Measurements from ENCODE around the gene ZDHHC18.

Gene ZDHHC18

DNA sequence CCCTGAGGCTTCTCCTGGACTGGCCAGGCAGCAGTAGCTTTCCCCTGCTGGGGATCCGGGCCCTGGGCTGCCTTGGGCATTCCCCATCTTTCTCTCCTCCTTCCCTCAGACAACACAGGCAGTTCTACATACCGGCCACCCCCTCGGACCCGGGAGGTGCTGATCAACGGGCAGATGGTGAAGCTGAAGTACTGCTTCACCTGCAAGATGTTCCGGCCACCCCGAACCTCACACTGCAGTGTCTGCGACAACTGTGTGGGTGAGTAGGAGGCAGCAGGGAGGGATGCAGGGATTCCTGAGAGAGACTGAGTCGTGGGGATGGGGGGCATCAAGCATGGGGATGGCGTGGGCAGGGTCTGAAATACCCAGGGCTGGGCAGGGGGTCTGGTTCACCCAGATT lies 22.0 kb downstream of the ZDHHC18 start:
- no peak overlapping the region for H3K27ac ChIP-seq
- TF ChIP-seq, protein P1, sequence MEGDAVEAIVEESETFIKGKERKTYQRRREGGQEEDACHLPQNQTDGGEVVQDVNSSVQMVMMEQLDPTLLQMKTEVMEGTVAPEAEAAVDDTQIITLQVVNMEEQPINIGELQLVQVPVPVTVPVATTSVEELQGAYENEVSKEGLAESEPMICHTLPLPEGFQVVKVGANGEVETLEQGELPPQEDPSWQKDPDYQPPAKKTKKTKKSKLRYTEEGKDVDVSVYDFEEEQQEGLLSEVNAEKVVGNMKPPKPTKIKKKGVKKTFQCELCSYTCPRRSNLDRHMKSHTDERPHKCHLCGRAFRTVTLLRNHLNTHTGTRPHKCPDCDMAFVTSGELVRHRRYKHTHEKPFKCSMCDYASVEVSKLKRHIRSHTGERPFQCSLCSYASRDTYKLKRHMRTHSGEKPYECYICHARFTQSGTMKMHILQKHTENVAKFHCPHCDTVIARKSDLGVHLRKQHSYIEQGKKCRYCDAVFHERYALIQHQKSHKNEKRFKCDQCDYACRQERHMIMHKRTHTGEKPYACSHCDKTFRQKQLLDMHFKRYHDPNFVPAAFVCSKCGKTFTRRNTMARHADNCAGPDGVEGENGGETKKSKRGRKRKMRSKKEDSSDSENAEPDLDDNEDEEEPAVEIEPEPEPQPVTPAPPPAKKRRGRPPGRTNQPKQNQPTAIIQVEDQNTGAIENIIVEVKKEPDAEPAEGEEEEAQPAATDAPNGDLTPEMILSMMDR (IDR thresholded peaks at IDR 0.05) = no peak

GRCh38 chr1:26848941-26849774 lies 22.7 kb downstream of the ZDHHC18 start:
- TF ChIP-seq, protein P1 (IDR thresholded peaks at IDR 0.05) = no peak
- TF ChIP-seq ZFX (IDR thresholded peaks at IDR 0.05; ENCODE audit: borderline replicate concordance) = no peak
- H3K27ac ChIP-seq = no peak overlapping the region

DNA sequence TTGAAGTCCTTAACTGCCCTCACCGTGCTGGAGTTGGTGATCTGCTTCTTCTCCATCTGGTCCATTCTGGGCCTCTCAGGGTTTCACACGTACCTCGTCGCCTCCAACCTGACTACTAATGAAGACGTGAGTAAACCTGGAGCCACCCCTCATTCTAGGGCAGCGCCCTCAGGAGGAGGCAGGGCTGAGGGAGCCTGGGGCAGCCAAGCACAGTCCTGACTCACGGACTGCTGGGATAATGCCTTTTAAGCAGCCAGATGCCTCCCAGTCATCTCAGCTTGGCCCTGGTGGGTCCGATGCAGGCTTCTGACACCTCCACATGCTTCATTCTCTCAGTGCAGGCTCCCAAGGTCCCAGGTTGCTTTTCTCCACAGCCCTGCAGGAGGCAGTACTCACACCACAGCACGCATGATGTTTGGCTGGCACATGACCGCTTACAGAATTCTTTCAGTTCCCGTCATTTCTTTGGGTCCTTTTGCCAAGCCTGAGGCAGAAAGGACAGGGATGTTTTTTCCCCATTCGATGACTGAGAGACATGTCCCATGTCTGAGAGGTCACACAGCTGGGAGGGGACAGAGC lies 24.7 kb downstream of the ZDHHC18 start:
- H3K27ac ChIP-seq = no peak overlapping the region
- TF ChIP-seq ZFX (IDR thresholded peaks at IDR 0.05; ENCODE audit: borderline replicate concordance) = no peak
- TF ChIP-seq, protein P1 (IDR thresholded peaks at IDR 0.05) = peak; percentile 11; the same call in 1 of the 2 replicates

- no peak overlapping the region for H3K27ac ChIP-seq
- TF ChIP-seq ZFX (IDR thresholded peaks at IDR 0.05; ENCODE audit: borderline replicate concordance) = no peak
- TF ChIP-seq, protein P1 (IDR thresholded peaks at IDR 0.05) = no peak
These were observed 26.2 kb downstream of the ZDHHC18 start for GRCh38 chr1:26852701-26853100.

DNA sequence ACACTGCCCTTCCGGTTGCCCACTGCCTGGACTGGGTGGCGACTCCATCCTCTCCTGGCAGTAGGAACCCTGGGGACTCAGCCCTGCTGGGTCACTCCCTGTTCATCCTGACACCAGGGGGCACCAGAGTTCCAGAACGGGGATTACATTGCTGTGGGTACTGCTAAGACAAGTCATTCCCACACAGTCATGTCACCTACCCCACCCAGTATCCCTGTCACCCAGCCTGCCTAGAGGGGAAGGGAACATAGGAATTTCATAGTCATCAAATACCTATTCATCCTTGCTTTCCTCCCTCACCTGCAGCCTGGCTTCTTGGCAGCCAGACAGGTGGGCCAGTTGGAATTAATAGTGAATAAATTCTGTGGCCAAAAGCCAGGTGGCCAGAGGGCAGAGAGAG lies 26.7 kb downstream of the ZDHHC18 start:
- TF ChIP-seq, protein P1 (IDR thresholded peaks at IDR 0.05) = peak; percentile 90
- no peak for TF ChIP-seq ZFX (IDR thresholded peaks at IDR 0.05; ENCODE audit: borderline replicate concordance)
- H3K27ac ChIP-seq = no peak overlapping the region

- TF ChIP-seq, protein P1 (IDR thresholded peaks at IDR 0.05) = no peak
- TF ChIP-seq ZFX (IDR thresholded peaks at IDR 0.05; ENCODE audit: borderline replicate concordance) = no peak
- H3K27ac ChIP-seq = no peak overlapping the region
These were observed 27.1 kb downstream of the ZDHHC18 start for GRCh38 chr1:26853600-26853999.

- H3K27ac ChIP-seq = no peak overlapping the region
- TF ChIP-seq ZFX (IDR thresholded peaks at IDR 0.05; ENCODE audit: borderline replicate concordance) = no peak
- TF ChIP-seq, protein P1 (IDR thresholded peaks at IDR 0.05) = no peak
These were observed 28.4 kb downstream of the ZDHHC18 start for GRCh38 chr1:26854906-26855305.
